Measurements from ENCODE around the gene FEN1. TPM values are rescaled to one million over a fixed set of nuclear protein-coding genes. Genes with fewer than 3 reads are reported as not detected.

FEN1 gene
- polyA plus RNA-seq, 1 of the 3 experiments (the other 2 are of a cell fraction) = 35.9 TPM

- H4K20me1 ChIP-seq (ENCODE audit: insufficient read depth) = no peaks in the 10 kb centered on the region
- H3K36me3 ChIP-seq (replicated peaks in 1 of 2; ENCODE audit: control insufficient read depth in 1 of 2, insufficient read depth in 2 of 2, low read length in 1 of 2) = no peaks in the 10 kb centered on the region
- no peaks in the 10 kb centered on the region for H3K27me3 ChIP-seq (ENCODE audit: insufficient read depth)
- no peak overlapping the region for H3K4me2 ChIP-seq
- peaks cover 0 to 34% of the 10 kb centered on the region in 2 experiments; a peak in 1 of 4 replicates for H3K4me1 ChIP-seq (ENCODE audit: control insufficient read depth in 1 of 2, insufficient read depth in 2 of 2, low read depth in 1 of 2, low read length in 1 of 2)
- no peaks in the 10 kb centered on the region for H3F3A ChIP-seq (replicated peaks; ENCODE audit: insufficient read depth)
- H3K27ac ChIP-seq (ENCODE audit: low read depth in 2 of 2, low read length in 1 of 2) = no peak overlapping the region; a peak in 1 of 4 replicates
- no peak overlapping the region for H3K9ac ChIP-seq
- CTCF ChIA-PET = interaction anchor here (0.6 to 3.7 kb wide), 11 partner anchors 11 to 331 kb away, joined by 3 to 35 read pairs (median 4); no protein-coding TSS in a partner anchor
- H3K9me2 ChIP-seq = no peaks in the 10 kb centered on the region
- DNase-seq = peak; percentile 90
- H3K4me3 ChIP-seq (ENCODE audit: low read depth in 2 of 2, low read length in 1 of 2) = no peak overlapping the region
- H3K9me3 ChIP-seq = no peaks in the 10 kb centered on the region
- POLR2A ChIA-PET = no interaction called here
- no peak overlapping the region for H2AFZ ChIP-seq (ENCODE audit: low read depth)
- peak; percentile 70 for TF ChIP-seq RAD21 (IDR thresholded peaks at IDR 0.05; ENCODE audit: low read length)
- no peak for TF ChIP-seq RCOR1 (IDR thresholded peaks at IDR 0.05; ENCODE audit: low read length)
- no peak for TF ChIP-seq EP300 (IDR thresholded peaks at IDR 0.05; ENCODE audit: borderline replicate concordance in 1 of 2, low read depth in 1 of 2, low read length in 1 of 2)
- no peak for TF ChIP-seq FOXM1 (IDR thresholded peaks at IDR 0.05; ENCODE audit: low read depth)
- TF ChIP-seq, protein P1, sequence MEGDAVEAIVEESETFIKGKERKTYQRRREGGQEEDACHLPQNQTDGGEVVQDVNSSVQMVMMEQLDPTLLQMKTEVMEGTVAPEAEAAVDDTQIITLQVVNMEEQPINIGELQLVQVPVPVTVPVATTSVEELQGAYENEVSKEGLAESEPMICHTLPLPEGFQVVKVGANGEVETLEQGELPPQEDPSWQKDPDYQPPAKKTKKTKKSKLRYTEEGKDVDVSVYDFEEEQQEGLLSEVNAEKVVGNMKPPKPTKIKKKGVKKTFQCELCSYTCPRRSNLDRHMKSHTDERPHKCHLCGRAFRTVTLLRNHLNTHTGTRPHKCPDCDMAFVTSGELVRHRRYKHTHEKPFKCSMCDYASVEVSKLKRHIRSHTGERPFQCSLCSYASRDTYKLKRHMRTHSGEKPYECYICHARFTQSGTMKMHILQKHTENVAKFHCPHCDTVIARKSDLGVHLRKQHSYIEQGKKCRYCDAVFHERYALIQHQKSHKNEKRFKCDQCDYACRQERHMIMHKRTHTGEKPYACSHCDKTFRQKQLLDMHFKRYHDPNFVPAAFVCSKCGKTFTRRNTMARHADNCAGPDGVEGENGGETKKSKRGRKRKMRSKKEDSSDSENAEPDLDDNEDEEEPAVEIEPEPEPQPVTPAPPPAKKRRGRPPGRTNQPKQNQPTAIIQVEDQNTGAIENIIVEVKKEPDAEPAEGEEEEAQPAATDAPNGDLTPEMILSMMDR (IDR thresholded peaks at IDR 0.05) = peak; percentile 73
- TF ChIP-seq USF1 (IDR thresholded peaks at IDR 0.05; ENCODE audit: borderline replicate concordance, low read depth) = no peak
- peak; percentile 73 for TF ChIP-seq SMC3 (IDR thresholded peaks at IDR 0.05; ENCODE audit: low read depth, low read length)
- 86% methylated on average over 7 of the region's 9 CpGs for WGBS (ENCODE audit: low lambda C conversion rate)
- H3K79me2 ChIP-seq (ENCODE audit: insufficient read depth) = no peaks in the 10 kb centered on the region
Measured at GRCh38 chr11:61776561-61777075, 16.1 kb upstream of the FEN1 start.

DNA sequence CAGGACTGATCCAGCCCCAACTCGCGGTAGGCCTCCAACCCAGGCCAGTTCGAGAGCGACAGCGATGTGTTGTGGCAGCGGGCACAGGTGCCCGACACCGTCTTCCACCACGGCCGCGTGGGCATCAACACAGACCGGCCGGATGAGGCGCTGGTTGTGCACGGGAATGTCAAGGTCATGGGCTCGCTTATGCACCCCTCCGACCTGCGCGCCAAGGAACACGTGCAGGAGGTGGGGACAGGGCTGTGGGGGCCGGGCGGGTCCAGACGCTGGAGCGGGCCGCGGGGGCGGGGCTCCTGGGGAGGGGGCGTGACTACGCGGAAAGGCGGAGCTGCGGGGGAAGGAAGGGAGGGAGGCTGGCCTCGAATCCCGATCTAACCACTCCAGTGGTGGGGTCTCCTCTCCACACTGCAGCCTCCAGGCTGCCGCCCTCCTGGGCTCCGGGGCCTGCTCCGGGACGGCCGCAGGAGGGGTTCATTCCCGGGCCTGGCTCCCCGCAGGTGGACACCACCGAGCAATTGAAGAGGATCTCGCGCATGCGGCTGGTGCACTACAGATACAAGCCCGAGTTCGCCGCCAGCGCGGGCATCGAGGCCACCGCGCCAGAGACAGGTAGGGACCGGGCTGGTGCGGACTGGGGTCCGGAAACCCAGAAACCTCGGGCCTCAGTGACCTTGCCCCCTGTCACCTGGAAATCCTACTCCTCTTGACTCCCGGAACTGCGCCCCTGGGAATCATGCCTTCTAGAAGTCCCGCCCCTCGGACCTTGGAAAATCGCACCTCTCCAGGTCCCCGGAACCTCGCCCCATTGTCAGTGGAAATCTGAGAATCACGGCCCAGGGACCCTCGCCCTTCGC lies 15.2 kb upstream of the FEN1 start:
- Histone ChIP-seq H3K79me2 (ENCODE audit: insufficient read depth) (no peaks in the 10 kb centered on the region), H3K4me1 (ENCODE audit: control insufficient read depth in 1 of 2, insufficient read depth in 2 of 2, low read depth in 1 of 2, low read length in 1 of 2) (peaks cover 0 to 34% of the 10 kb centered on the region in 2 experiments; a peak in 1 of 4 replicates), H2AFZ (ENCODE audit: low read depth) (no peak overlapping the region), H3F3A (replicated peaks; ENCODE audit: insufficient read depth) (no peaks in the 10 kb centered on the region), H3K27me3 (ENCODE audit: insufficient read depth) (no peaks in the 10 kb centered on the region), H3K4me2 (no peak overlapping the region), H3K4me3 (ENCODE audit: low read depth in 2 of 2, low read length in 1 of 2) (no peak overlapping the region), H3K27ac (ENCODE audit: low read depth in 2 of 2, low read length in 1 of 2) (no peak overlapping the region), H3K36me3 (replicated peaks in 1 of 2; ENCODE audit: control insufficient read depth in 1 of 2, insufficient read depth in 2 of 2, low read length in 1 of 2) (no peaks in the 10 kb centered on the region), H3K9me2 (no peaks in the 10 kb centered on the region), H4K20me1 (ENCODE audit: insufficient read depth) (no peaks in the 10 kb centered on the region), H3K9me3 (no peaks in the 10 kb centered on the region), H3K9ac (no peak overlapping the region)
- DNase-seq = peak; percentile 60
- ChIA-PET CTCF (interaction anchor here (0.6 to 3.7 kb wide), 9 partner anchors 10 to 305 kb away, joined by 3 to 35 read pairs (median 5); no protein-coding TSS in a partner anchor), POLR2A (no interaction called here)
- WGBS (ENCODE audit: low lambda C conversion rate) = 97% methylated on average over 48 of the region's 67 CpGs
- TF ChIP-seq GABPA (IDR thresholded peaks at IDR 0.05; ENCODE audit: low read depth) (no peak), RCOR1 (IDR thresholded peaks at IDR 0.05; ENCODE audit: low read length) (no peak), FOSL2 (IDR thresholded peaks at IDR 0.05; ENCODE audit: borderline replicate concordance, low read depth) (no peak), YY1 (IDR thresholded peaks at IDR 0.05; ENCODE audit: low read depth) (no peak), IRF3 (IDR thresholded peaks at IDR 0.05; ENCODE audit: low read depth, low read length) (no peak)
- TF ChIP-seq, protein P2, sequence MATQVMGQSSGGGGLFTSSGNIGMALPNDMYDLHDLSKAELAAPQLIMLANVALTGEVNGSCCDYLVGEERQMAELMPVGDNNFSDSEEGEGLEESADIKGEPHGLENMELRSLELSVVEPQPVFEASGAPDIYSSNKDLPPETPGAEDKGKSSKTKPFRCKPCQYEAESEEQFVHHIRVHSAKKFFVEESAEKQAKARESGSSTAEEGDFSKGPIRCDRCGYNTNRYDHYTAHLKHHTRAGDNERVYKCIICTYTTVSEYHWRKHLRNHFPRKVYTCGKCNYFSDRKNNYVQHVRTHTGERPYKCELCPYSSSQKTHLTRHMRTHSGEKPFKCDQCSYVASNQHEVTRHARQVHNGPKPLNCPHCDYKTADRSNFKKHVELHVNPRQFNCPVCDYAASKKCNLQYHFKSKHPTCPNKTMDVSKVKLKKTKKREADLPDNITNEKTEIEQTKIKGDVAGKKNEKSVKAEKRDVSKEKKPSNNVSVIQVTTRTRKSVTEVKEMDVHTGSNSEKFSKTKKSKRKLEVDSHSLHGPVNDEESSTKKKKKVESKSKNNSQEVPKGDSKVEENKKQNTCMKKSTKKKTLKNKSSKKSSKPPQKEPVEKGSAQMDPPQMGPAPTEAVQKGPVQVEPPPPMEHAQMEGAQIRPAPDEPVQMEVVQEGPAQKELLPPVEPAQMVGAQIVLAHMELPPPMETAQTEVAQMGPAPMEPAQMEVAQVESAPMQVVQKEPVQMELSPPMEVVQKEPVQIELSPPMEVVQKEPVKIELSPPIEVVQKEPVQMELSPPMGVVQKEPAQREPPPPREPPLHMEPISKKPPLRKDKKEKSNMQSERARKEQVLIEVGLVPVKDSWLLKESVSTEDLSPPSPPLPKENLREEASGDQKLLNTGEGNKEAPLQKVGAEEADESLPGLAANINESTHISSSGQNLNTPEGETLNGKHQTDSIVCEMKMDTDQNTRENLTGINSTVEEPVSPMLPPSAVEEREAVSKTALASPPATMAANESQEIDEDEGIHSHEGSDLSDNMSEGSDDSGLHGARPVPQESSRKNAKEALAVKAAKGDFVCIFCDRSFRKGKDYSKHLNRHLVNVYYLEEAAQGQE (IDR thresholded peaks at IDR 0.05; ENCODE audit: low read depth, low read length) = no peak
- TF ChIP-seq, protein P1 (IDR thresholded peaks at IDR 0.05) = no peak
